ENCODE data around the gene MYDGF. TPM values are rescaled to one million over a fixed set of nuclear protein-coding genes. Genes with fewer than 3 reads are reported as not detected.

MYDGF gene
- total RNA-seq, 1 donor from 2014 or later = 83.0 TPM

GRCh38 chr19:4713384-4713951 lies 43.3 kb upstream of the MYDGF start:
- no peak overlapping the region for H3K4me3 ChIP-seq (ENCODE audit: low read depth, low read length)
- DNase-seq (ENCODE audit: low read depth) = peak; percentile 47
- TF ChIP-seq, protein P1, sequence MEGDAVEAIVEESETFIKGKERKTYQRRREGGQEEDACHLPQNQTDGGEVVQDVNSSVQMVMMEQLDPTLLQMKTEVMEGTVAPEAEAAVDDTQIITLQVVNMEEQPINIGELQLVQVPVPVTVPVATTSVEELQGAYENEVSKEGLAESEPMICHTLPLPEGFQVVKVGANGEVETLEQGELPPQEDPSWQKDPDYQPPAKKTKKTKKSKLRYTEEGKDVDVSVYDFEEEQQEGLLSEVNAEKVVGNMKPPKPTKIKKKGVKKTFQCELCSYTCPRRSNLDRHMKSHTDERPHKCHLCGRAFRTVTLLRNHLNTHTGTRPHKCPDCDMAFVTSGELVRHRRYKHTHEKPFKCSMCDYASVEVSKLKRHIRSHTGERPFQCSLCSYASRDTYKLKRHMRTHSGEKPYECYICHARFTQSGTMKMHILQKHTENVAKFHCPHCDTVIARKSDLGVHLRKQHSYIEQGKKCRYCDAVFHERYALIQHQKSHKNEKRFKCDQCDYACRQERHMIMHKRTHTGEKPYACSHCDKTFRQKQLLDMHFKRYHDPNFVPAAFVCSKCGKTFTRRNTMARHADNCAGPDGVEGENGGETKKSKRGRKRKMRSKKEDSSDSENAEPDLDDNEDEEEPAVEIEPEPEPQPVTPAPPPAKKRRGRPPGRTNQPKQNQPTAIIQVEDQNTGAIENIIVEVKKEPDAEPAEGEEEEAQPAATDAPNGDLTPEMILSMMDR (conservative IDR thresholded peaks at IDR 0.05; ENCODE audit: low read depth, low read length) = no peak

DNA sequence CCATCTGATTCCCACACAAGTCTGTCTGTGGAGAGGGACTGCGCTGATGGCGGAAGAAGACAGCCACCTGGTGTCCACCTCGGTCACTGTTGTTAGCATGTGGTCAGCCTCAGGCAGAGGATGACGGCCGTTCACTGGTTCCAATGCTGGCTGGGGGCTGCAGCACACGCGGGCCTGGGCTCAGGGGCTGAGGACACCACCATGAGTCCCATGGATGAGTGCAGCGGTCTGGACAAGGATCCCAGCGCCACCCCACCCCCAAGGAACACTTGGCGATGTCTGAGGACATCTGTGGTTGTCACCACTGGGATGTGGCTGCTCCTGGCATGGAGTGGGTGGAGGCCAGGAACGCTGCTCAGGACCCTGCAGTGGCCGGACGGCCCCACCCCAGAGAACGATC lies 42.6 kb upstream of the MYDGF start:
- no peak for DNase-seq (ENCODE audit: low read depth)
- TF ChIP-seq, protein P1 (conservative IDR thresholded peaks at IDR 0.05; ENCODE audit: low read depth, low read length) = no peak
- H3K4me3 ChIP-seq (ENCODE audit: low read depth, low read length) = no peak overlapping the region

DNA sequence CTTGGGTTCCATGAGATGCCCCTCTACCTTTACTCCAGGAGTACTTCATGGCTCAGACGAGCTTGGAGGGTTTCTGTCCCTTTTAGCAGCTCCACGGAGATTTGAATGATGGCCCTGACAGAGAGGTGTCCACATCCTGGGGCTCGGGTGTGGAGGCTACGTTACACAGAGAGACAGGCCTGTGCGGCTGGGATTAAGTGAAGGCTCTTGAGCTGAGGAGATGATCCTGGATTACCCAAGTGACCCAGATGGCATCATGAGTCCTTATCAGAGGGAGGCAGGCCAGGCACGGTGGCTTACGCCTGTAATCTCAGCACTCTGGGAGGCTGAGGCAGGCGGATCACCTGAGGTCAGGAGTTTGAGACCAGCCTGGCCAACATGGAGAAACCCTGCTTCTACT lies 41.1 kb upstream of the MYDGF start:
- no peak for DNase-seq (ENCODE audit: low read depth)
- TF ChIP-seq, protein P1 (conservative IDR thresholded peaks at IDR 0.05; ENCODE audit: low read depth, low read length) = no peak
- no peak overlapping the region for H3K4me3 ChIP-seq (ENCODE audit: low read depth, low read length)

- DNase-seq (ENCODE audit: low read depth) = no peak
- TF ChIP-seq, protein P1 (conservative IDR thresholded peaks at IDR 0.05; ENCODE audit: low read depth, low read length) = no peak
- no peak overlapping the region for H3K4me3 ChIP-seq (ENCODE audit: low read depth, low read length)
These were observed 40.1 kb upstream of the MYDGF start for GRCh38 chr19:4710281-4710600.

- no peak for DNase-seq (ENCODE audit: low read depth)
- H3K4me3 ChIP-seq (ENCODE audit: low read depth, low read length) = no peak overlapping the region
- TF ChIP-seq, protein P1 (conservative IDR thresholded peaks at IDR 0.05; ENCODE audit: low read depth, low read length) = no peak
These were observed 39.5 kb upstream of the MYDGF start for GRCh38 chr19:4709440-4710280.

DNA sequence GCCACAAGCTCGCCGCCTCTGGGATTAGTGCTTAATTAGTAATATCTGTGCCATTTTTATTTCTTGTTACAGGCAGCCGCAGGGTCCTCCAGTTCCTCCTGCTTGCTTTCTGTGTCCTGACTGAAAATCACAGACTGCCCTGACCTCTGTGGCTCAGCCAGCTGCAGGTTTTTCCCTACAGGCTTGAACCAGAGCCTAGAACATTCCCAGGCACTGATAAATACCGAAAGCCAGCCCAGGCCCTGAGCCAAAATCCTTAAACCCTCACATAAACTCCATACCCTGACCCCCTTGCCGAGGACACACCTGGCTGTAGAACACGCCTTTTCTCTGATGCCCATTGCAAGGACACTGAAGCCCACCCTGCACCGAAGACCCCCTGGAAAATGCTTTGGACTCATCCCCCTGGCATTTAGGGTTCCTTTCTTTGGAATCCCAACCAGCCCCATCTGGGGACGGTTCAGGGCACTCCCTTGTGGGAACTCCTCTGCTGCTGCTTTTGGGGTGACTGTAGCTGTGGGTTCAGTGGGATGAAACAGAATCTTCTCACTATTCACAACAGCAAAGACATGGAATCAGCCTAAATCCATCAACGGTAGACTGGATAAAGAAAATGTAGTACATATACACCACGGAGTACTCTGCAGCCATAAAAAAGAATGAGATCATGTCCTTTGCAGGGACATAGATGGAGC lies 38.0 kb upstream of the MYDGF start:
- H3K4me3 ChIP-seq (ENCODE audit: low read depth, low read length) = no peak overlapping the region
- TF ChIP-seq, protein P1 (conservative IDR thresholded peaks at IDR 0.05; ENCODE audit: low read depth, low read length) = no peak

More for the DNA sequence above, 38.0 kb upstream of the MYDGF start:
- no peak for DNase-seq (ENCODE audit: low read depth)

All from epithelial cell of proximal tubule (primary cell).